ENCODE results near the gene MAML2. TPM values are rescaled to one million over a fixed set of nuclear protein-coding genes. Genes with fewer than 3 reads are reported as not detected.

The MAML2 gene
- total and polyA plus RNA-seq, 2 of the 13 experiments (the other 11 are each of a cell fraction or from before 2014, with no cell fraction given) = 2.3 to 25.9 TPM

GRCh38 chr11:96015906-96016565 is 327.0 kb downstream of the MAML2 start (continued):
- no peak for TF ChIP-seq PBX3 (CRISPR knock-in tag; IDR thresholded peaks at IDR 0.05; ENCODE audit: borderline replicate concordance)
- TF ChIP-seq MIER2 (CRISPR knock-in tag; IDR thresholded peaks at IDR 0.05) = peak; percentile 60; the same call in 1 of the 2 replicates
- TF ChIP-seq LCORL (IDR thresholded peaks at IDR 0.05) = no peak
- TF ChIP-seq LCORL (CRISPR knock-in tag; IDR thresholded peaks at IDR 0.05) = peak; percentile 64; the same call in 1 of the 2 replicates
- TF ChIP-seq SP4 (CRISPR knock-in tag; IDR thresholded peaks at IDR 0.05) = no peak
- TF ChIP-seq RFXANK (CRISPR knock-in tag; IDR thresholded peaks at IDR 0.05) = 0 out of 2 replicates have a peak, but pooled peaks have one; percentile 47
- no peak for TF ChIP-seq ZNF513 (CRISPR knock-in tag; conservative IDR thresholded peaks at IDR 0.05)
- no peak for TF ChIP-seq ZBTB49 (CRISPR knock-in tag; IDR thresholded peaks at IDR 0.05; ENCODE audit: borderline replicate concordance)
- 0 out of 2 replicates have a peak, but pooled peaks have one; percentile 55 for TF ChIP-seq BRD4 (CRISPR knock-in tag; IDR thresholded peaks at IDR 0.05)
- peak; percentile 88 for TF ChIP-seq FOXO1 (CRISPR knock-in tag; IDR thresholded peaks at IDR 0.05)
- peak in 1 of 2 experiments; percentile 25; a peak in 1 of 4 replicates for TF ChIP-seq HMGXB4 (CRISPR knock-in tag; IDR thresholded peaks at IDR 0.05; ENCODE audit: borderline replicate concordance in 1 of 2, low read depth in 1 of 2)
- no peak for TF ChIP-seq LBX2 (CRISPR knock-in tag; IDR thresholded peaks at IDR 0.05; ENCODE audit: borderline replicate concordance)
- peak; percentile 81; the same call in 1 of the 2 replicates for TF ChIP-seq HMG20A (CRISPR knock-in tag; IDR thresholded peaks at IDR 0.05; ENCODE audit: borderline replicate concordance)
- peak; percentile 94 for TF ChIP-seq CEBPG (CRISPR knock-in tag; IDR thresholded peaks at IDR 0.05)
- TF ChIP-seq ZNF432 (CRISPR knock-in tag; IDR thresholded peaks at IDR 0.05; ENCODE audit: borderline replicate concordance) = no peak
- TF ChIP-seq ZNF207 (IDR thresholded peaks at IDR 0.05; ENCODE audit: borderline replicate concordance) = no peak
- peak; percentile 45; the same call in 1 of the 2 replicates for TF ChIP-seq FOXK1 (CRISPR knock-in tag; IDR thresholded peaks at IDR 0.05; ENCODE audit: borderline replicate concordance, low read depth)
